ENCODE data around the gene TUBB6. TPM values are rescaled to one million over a fixed set of nuclear protein-coding genes. Genes with fewer than 3 reads are reported as not detected.
A peak's percentile ranks its signal among the peaks of the same experiment; 100 is the strongest.

TUBB6 gene
- total and polyA plus RNA-seq, 10 of the 15 experiments (the other 5 are each of a cell fraction or from before 2014, with no cell fraction given), result 27.4 to 262 (median 82.5) TPM

DNA sequence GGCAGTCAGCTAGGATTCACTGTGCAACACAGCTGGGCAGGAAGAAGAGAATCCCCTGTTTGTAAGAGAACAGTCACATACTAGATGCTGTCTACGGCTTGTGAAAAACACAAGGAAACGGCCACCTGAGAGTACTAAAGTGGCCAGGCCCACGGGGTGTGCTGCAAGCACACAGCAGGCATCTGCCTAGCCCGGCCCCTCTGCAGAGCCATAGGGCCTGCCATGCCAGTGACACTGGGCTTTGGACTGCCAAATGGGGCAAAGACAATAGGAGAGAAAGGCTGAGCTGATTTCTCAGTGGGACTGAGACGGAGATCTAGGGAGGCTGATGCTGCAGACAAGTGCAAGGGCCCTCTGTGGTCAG is 10.3 kb downstream of the TUBB6 start:
- H3K27me3 ChIP-seq (replicated peaks in 1 of 2; ENCODE audit: control insufficient read depth in 2 of 2, insufficient read depth in 2 of 2, low read length in 1 of 2), result no peaks in the 10 kb centered on the region
- peaks cover 0 to 3% of the 10 kb centered on the region in 2 experiments; a peak in 2 of 4 replicates for H3K36me3 ChIP-seq (ENCODE audit: control insufficient read depth in 2 of 2, insufficient read depth in 2 of 2, low read length in 1 of 2)
- no peak overlapping the region for H3K4me3 ChIP-seq
- ChIA-PET SMC1A (ENCODE audit: uncharacterized antibody, unreplicated experiment) (interaction anchor here (0.8 to 3.0 kb wide), 6 partner anchors 9 to 268 kb away, joined by 3 to 10 read pairs (median 4); partner anchors contain the start of gene AFG3L2), POLR2A (interaction anchor here (0.5 to 1.0 kb wide), 2 partner anchors 9 to 33 kb away, joined by 4 to 5 read pairs; no protein-coding TSS in a partner anchor), RAD21 (ENCODE audit: unreplicated experiment) (interaction anchor here (1.4 kb wide), 1 partner anchor 10 kb away, joined by 5 read pairs; no protein-coding TSS in a partner anchor), CTCF (interaction anchor here (0.9 to 4.5 kb wide), 3 partner anchors 9 to 74 kb away, joined by 3 to 50 read pairs (median 5); no protein-coding TSS in a partner anchor)
- peak overlapping the region; percentile 4; the same call in 1 of the 2 replicates for H3K27ac ChIP-seq (ENCODE audit: control insufficient read depth, insufficient read depth)
- WGBS (ENCODE audit: insufficient coverage, insufficient replicate concordance, low lambda C conversion rate, missing lambda C conversion rate), result 27% methylated on average over 5 of the region's 5 CpGs
- no TSS peak for BruUV-seq (replicated peaks)
- TF ChIP-seq BCLAF1 (IDR thresholded peaks at IDR 0.05) (no peak), NR2F1 (conservative IDR thresholded peaks at IDR 0.05) (no peak), RUNX3 (IDR thresholded peaks at IDR 0.05; ENCODE audit: low read length) (no peak), EED (IDR thresholded peaks at IDR 0.05; ENCODE audit: low read depth) (no peak), STAT1 (conservative IDR thresholded peaks at IDR 0.05) (no peak), NKRF (conservative IDR thresholded peaks at IDR 0.05) (no peak)
- TF ChIP-seq, protein P1, sequence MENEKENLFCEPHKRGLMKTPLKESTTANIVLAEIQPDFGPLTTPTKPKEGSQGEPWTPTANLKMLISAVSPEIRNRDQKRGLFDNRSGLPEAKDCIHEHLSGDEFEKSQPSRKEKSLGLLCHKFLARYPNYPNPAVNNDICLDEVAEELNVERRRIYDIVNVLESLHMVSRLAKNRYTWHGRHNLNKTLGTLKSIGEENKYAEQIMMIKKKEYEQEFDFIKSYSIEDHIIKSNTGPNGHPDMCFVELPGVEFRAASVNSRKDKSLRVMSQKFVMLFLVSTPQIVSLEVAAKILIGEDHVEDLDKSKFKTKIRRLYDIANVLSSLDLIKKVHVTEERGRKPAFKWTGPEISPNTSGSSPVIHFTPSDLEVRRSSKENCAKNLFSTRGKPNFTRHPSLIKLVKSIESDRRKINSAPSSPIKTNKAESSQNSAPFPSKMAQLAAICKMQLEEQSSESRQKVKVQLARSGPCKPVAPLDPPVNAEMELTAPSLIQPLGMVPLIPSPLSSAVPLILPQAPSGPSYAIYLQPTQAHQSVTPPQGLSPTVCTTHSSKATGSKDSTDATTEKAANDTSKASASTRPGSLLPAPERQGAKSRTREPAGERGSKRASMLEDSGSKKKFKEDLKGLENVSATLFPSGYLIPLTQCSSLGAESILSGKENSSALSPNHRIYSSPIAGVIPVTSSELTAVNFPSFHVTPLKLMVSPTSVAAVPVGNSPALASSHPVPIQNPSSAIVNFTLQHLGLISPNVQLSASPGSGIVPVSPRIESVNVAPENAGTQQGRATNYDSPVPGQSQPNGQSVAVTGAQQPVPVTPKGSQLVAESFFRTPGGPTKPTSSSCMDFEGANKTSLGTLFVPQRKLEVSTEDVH (IDR thresholded peaks at IDR 0.05; ENCODE audit: low read depth, partially characterized antibody), result no peak
- TF ChIP-seq, protein P2, sequence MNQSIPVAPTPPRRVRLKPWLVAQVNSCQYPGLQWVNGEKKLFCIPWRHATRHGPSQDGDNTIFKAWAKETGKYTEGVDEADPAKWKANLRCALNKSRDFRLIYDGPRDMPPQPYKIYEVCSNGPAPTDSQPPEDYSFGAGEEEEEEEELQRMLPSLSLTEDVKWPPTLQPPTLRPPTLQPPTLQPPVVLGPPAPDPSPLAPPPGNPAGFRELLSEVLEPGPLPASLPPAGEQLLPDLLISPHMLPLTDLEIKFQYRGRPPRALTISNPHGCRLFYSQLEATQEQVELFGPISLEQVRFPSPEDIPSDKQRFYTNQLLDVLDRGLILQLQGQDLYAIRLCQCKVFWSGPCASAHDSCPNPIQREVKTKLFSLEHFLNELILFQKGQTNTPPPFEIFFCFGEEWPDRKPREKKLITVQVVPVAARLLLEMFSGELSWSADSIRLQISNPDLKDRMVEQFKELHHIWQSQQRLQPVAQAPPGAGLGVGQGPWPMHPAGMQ (IDR thresholded peaks at IDR 0.05; ENCODE audit: borderline replicate concordance), result no peak
- peaks cover 33% of the 10 kb centered on the region for H3K4me1 ChIP-seq (ENCODE audit: control insufficient read depth, insufficient read depth, low read length)
- in situ Hi-C loops (cut with MboI), result no loop called here
- intact Hi-C loops (cut with micrococcal nuclease; ENCODE audit: unreplicated experiment), result no loop called here
- ATAC-seq, result peak; percentile 33
- no peak for DNase-seq (ENCODE audit: low read depth, low spot score)
- H3K9ac ChIP-seq (ENCODE audit: control insufficient read depth, insufficient read depth, low read length), result no peak overlapping the region
- H4K20me1 ChIP-seq (ENCODE audit: control insufficient read depth, insufficient read depth), result no peaks in the 10 kb centered on the region
- H3K9me3 ChIP-seq (replicated peaks; ENCODE audit: control insufficient read depth, insufficient read depth, low read length), result no peaks in the 10 kb centered on the region
- H3K4me2 ChIP-seq (ENCODE audit: control insufficient read depth, insufficient read depth), result 0 out of 2 replicates have a peak overlapping the region, but pooled peaks have one; percentile 23
- no peaks in the 10 kb centered on the region; the same call in 1 of the 2 replicates for H3K79me2 ChIP-seq (ENCODE audit: control insufficient read depth, insufficient read depth, low read length)
- H2AFZ ChIP-seq (ENCODE audit: control insufficient read depth, low read depth, low read length), result no peak overlapping the region
- FAIRE-seq, result no peak
